SIG-M5 treated with dmso at 0.1 percent for 504 hours (cell line): ENCODE results near the gene SPATA6.
A peak's percentile ranks its signal among the peaks of the same experiment; 100 is the strongest.
"Not testable (repeated sequence)": the region's sequence is repeated elsewhere in the genome, so short reads cannot be mapped to it uniquely, and the experiment has no call there.

Experiments used
- DNase-seq: peaks from one replicate; lab custom pipeline; 2025; ENCODE audit not compliant: unreplicated experiment; lab: John Stamatoyannopoulos, UW

SPATA6 gene

GRCh38 chr1:48362901-48363300 lies 109.1 kb downstream of the SPATA6 start:
- DNase-seq = no peak

DNA sequence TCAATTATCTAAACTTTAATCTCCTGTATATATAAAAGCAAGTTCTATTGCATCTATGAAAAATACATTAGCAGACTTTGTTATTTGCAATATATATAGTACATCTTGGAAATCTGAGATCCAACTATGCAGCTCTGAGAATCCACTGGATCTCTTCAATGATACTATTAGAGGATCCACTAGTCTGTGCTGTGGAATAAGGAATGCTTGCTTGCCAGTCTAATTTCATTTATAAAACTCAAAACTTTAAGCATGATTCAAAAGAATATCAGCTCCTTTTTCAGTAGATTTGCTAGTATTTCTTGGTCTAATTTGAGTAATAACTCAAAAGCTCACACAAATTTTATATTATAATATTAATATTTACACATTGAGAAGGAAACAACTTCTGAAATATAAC lies 115.1 kb downstream of the SPATA6 start:
- peak; percentile 0 for DNase-seq

DNA sequence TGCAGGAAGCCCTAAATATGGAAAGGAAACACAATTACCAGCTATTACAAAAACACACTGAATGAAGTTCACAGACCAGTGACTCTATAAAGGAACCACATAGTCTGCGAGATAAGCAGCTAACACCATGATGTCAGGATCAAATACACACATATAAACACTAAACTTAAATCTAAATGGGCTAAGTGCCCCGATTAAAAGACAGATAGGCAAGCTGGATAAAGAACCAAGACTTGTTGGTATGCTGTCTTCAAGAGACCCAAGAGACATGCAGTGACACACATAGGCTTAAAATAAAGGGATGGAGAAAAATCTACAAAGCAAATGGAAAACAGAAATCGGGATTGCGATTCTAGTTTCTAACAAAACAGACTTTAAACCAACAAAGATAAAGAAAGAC lies 127.6 kb downstream of the SPATA6 start:
- no peak for DNase-seq

GRCh38 chr1:48341221-48341620 lies 130.8 kb downstream of the SPATA6 start:
- DNase-seq = no peak

GRCh38 chr1:48338257-48338656 lies 133.7 kb downstream of the SPATA6 start:
- no peak for DNase-seq

GRCh38 chr1:48333316-48333715 lies 138.7 kb downstream of the SPATA6 start:
- no peak for DNase-seq

- DNase-seq = no peak
Observed at GRCh38 chr1:48332115-48332514, 139.9 kb downstream of the SPATA6 start.

GRCh38 chr1:48329905-48330304 lies 142.1 kb downstream of the SPATA6 start:
- no peak for DNase-seq

DNA sequence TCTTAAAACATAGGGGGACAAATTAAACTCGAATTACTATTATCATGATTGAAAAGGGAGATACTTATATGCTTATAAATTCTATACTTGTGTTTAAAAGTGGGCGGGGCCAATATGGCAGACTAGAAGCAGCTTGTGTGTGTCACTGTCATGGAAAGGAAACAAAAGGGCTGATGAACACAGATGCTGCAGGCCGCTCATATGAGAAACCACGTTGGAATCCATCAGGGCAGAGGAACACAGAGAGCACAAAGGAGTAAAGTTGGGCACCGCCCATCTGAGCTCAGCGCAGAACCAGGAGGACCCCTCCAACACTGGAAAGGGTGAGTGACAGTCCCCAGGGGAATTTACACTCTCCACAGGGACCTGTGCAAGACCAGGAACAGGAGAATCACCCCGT lies 142.5 kb downstream of the SPATA6 start:
- DNase-seq = no peak

DNA sequence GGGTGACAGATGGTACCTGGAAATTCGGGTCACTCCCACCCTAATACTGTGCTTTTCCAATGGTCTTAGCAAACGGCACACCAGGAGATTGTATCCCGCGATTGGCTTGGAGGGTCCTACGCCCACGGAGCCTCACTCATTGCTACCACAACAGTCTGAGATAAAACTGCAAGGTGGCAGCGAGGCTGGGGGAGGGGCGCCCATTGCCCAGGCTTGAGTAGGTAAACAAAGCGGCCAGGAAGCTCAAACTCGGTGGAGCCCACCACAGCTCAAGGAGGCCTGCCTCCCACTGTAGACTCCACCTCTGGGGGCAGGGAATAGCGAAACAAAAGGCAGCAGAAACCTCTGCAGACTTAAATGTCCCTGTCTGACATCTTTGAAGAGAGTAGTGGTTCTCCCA lies 160.2 kb downstream of the SPATA6 start:
- DNase-seq = not testable (repeated sequence)

DNA sequence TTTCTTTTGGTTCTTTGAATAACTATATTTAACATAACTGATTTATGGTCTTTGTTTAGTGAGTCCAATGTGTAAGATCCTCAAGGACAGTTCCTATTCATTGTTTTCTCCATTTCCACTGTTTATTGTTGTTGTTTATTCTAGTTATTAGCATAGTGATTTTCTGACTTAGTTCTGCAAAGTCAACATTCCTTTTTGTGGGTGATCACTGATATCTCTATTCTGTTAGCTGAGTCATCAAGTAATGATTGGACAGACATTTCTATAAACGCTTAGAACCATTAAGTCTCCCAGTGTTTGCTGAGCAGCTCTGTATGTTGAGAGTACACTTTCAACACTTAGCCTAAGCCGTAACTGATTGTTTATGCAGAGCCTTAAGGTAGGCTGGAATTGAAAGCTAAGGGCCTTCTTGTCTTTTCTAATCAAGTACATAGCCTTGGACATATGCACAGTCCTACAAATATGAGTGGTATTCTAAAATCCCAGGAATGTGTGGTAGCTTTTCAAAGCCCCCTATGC lies 162.4 kb downstream of the SPATA6 start:
- DNase-seq = no peak

- DNase-seq = no peak
Observed at GRCh38 chr1:48302652-48303051, 169.4 kb downstream of the SPATA6 start.

DNA sequence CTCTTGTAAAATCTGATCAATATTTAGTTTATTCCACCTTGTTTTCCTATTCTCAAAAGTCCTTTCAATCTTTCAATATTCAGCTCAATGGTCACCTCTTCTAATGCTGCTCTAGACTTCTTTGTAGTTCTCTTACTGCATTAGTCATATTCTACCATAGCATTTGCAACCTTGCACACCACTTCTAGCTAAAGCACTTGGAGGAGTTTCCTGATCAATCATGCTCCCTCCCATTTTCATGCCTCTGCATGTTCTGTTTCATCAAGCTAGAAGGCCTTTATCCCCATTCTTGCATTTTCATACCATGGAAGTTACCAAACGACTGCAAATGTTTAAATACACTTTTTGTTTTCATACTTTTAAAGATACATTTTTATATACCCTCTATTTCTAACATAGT lies 177.3 kb downstream of the SPATA6 start:
- no peak for DNase-seq

GRCh38 chr1:48294094-48294493 lies 177.9 kb downstream of the SPATA6 start:
- not testable (repeated sequence) for DNase-seq

- DNase-seq = no peak
Observed at GRCh38 chr1:48292706-48293105, 179.3 kb downstream of the SPATA6 start.

- no peak for DNase-seq
Observed at GRCh38 chr1:48291421-48291820, 180.6 kb downstream of the SPATA6 start.

- DNase-seq = no peak
Observed at GRCh38 chr1:48285525-48285924, 186.5 kb downstream of the SPATA6 start.

GRCh38 chr1:48284696-48285420 lies 187.1 kb downstream of the SPATA6 start:
- not testable (repeated sequence) for DNase-seq

DNA sequence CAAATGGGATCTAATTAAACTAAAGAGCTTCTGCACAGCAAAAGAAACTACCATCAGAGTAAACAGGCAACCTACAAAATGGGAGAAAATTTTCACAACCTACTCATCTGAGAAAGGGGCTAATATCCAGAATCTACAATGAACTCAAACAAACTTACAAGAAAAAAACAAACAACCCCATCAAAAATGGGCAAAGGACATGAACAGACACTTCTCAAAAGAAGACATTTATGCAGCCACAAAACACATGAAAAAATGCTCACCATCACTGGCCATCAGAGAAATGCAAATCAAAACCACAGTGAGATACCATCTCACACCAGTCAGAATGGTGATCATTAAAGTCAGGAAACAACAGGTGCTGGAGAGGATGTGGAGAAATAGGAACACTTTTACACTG lies 189.7 kb downstream of the SPATA6 start:
- DNase-seq = not testable (repeated sequence)

DNA sequence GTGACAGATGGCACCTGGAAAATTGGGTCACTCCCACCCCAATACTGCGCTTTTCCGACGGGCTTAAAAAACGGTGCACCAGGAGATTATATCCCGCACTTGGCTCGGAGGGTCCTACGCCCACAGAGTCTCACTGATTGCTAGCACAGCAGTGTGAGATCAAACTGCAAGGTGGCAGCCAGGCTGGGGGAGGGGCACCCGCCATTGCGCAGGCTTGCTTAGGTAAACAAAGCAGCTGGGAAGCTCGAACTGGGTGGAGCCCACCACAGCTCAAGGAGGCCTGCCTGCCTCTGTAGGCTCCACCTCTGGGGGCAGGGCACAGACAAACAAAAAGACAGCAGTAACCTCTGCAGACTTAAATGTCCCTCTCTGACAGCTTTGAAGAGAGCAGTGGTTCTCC lies 194.6 kb downstream of the SPATA6 start:
- not testable (repeated sequence) for DNase-seq

DNA sequence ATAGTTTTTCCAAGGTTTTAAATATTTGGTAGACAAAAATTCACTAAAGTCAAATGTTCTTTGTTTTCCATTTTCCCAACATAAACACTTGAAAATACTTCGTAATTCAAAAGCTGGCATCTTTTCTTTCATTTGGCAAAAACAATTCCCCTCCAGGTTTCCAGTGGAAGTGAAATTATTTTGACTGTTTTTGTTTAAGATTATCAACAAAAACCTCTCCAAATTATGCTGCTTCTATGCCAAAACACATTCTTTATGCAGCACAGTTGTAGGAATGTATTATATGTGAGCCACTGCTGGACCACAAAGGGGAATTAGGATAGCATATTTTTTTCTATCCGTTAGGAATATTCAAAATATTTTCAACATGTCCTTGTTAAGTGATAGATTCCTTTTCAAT lies 205.4 kb downstream of the SPATA6 start:
- DNase-seq = no peak

- DNase-seq = no peak
Observed at GRCh38 chr1:48263041-48263440, 209.0 kb downstream of the SPATA6 start.

DNA sequence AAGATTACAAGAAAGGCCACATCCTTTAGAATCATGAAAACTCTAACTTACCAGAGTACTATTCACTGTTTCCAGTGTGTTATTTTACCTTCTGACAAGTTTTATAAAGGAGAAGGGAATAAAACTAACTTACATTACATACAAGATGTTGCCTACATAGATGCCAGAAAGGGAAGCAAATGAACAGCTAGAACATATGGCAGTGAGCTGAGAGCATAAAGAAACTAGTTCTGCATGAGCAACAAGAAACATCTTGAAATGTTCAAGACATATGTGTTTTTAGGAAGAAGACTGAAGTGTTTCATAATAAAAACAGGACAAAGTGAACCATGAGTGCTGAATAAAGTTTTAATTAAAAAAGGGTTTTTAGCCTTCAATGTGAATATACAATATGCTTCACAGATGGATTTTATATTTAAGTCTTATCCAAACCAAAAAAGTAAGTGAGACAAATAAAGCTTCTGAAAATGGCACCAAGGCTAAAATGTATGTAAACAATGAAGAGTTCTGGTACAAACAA lies 210.1 kb downstream of the SPATA6 start:
- DNase-seq = no peak
